HCT116 (cell line): ENCODE measurements around the gene SLC25A51. TPM values are rescaled to one million over a fixed set of nuclear protein-coding genes. Genes with fewer than 3 reads are reported as not detected.

Experiments used
- ATAC-seq: fragments of 200-7000 bp; cut with Tn5 transposase; 2 replicates; pipeline ENCODE4 v1.9.1; 2020; ENCODE audit warnings: mild to moderate bottlenecking, moderate library complexity
- BruUV-seq: library from RNA; stranded (reverse); fragments of 400-500 nt; replicated peaks from 2 replicates; lab custom pipeline; 2021; lab: Mats Ljungman, UMichigan
- CTCF ChIA-PET: fragments of 300-600 bp; sonication (Branson Sonifier 250); formaldehyde crosslinking; loops from one replicate; lab custom pipeline; 2021; ENCODE audit warnings: antibody characterized with exemption; lab: Charles Lee
- POLR2A ChIA-PET: fragments of 300-600, 350-600 bp; sonication (Branson Sonifier 250); formaldehyde crosslinking; loops from one replicate; lab custom pipeline; 2021; ENCODE audit warnings: antibody characterized with exemption; lab: Charles Lee
- RAD21 ChIA-PET, 2 experiments: fragments of 300-600 bp; sonication (Branson Sonifier 250); formaldehyde crosslinking; loops; one replicate each; lab custom pipeline; 2023; ENCODE audit warnings: low total read pairs in 2 of 2; ENCODE audit not compliant: uncharacterized antibody in 2 of 2, unreplicated experiment in 2 of 2, low non-redundant PET in 1 of 2; lab: Charles Lee
- DNase-seq: peaks from one replicate; pipeline ENCODE4 v3.0.0-alpha.2; 2010; ENCODE audit warnings: low read depth, low spot score
- H2AFZ ChIP-seq: fragments of 200-600 bp; shearing (Covaris generic), sonication (generic); 2 replicates; pipeline ENCODE4 v1.6.1; 2017; ENCODE audit warnings: low read depth, mixed run types, mixed read lengths, antibody characterized with exemption, low read length; ENCODE audit not compliant: poor library complexity, severe bottlenecking
- H3K27ac ChIP-seq: 2 replicates; pipeline ENCODE4 v1.5.1; 2012; ENCODE audit warnings: low read depth, low read length
- H3K27me3 ChIP-seq: fragments of 200-600 bp; sonication (generic); 2 replicates; pipeline ENCODE4 v1.6.1; 2016; ENCODE audit warnings: mixed run types, low read length, mixed read lengths; ENCODE audit not compliant: insufficient read depth
- H3K36me3 ChIP-seq, 2 experiments: fragments of 200-500 bp in 1 of 2; fragments of 200-600 bp in 1 of 2; sonication (Bioruptor generic) in 1 of 2; sonication (generic) in 1 of 2; 2 replicates each; pipeline versions ENCODE4 v1.5.1 to v1.6.1; 2014 to 2016; ENCODE audit warnings: low read length in 2 of 2, inconsistent platforms in 1 of 2, mixed read lengths in 1 of 2, mixed run types in 1 of 2; ENCODE audit not compliant: insufficient read depth in 2 of 2, control insufficient read depth in 1 of 2
- H3K4me1 ChIP-seq, 2 experiments: fragments of 200-600 bp in 1 of 2; sonication (generic) in 1 of 2; 2 replicates each; pipeline versions ENCODE4 v1.5.1 to v1.6.1; 2012 to 2017; ENCODE audit warnings: low read length in 2 of 2, inconsistent platforms in 1 of 2, mild to moderate bottlenecking in 1 of 2, mixed read lengths in 1 of 2, mixed run types in 1 of 2, moderate library complexity in 1 of 2; ENCODE audit not compliant: insufficient read depth in 2 of 2, control insufficient read depth in 1 of 2
- H3K4me2 ChIP-seq: fragments of 200-600 bp; sonication (generic); 2 replicates; pipeline ENCODE4 v1.6.1; 2017; ENCODE audit warnings: mixed run types, low read length, mixed read lengths
- H3K4me3 ChIP-seq, 2 experiments: fragments of 200-600 bp in 1 of 2; sonication (generic) in 1 of 2; replicated peaks in 1 of 2; 2 replicates each; pipeline ENCODE4 v1.5.1; 2011 to 2016; ENCODE audit warnings: low read length in 2 of 2, control low read depth in 1 of 2, low read depth in 1 of 2, mild to moderate bottlenecking in 1 of 2, mixed read lengths in 1 of 2, mixed run types in 1 of 2
- H3K79me2 ChIP-seq: fragments of 200-600 bp; sonication (generic); 2 replicates; pipeline ENCODE4 v1.6.1; 2017; ENCODE audit warnings: mild to moderate bottlenecking, mixed run types, low read length, moderate library complexity, mixed read lengths; ENCODE audit not compliant: insufficient read depth
- H3K9ac ChIP-seq: fragments of 200-600 bp; sonication (generic); 2 replicates; pipeline ENCODE4 v1.6.1; 2016; ENCODE audit warnings: low read length, mixed read lengths
- H3K9me2 ChIP-seq: fragments of 200-600 bp; sonication (generic), shearing (Covaris generic); 2 replicates; pipeline ENCODE4 v1.6.1; 2017; ENCODE audit warnings: mixed run types, mild to moderate bottlenecking, moderate library complexity; ENCODE audit not compliant: insufficient read depth
- H3K9me3 ChIP-seq, 2 experiments: fragments of 200-500 bp in 1 of 2; fragments of 200-600 bp in 1 of 2; sonication (Bioruptor generic) in 1 of 2; sonication (generic) in 1 of 2; 2 replicates each; pipeline ENCODE4 v1.6.1; 2014 to 2017; ENCODE audit warnings: low read length in 2 of 2, mixed read lengths in 2 of 2, inconsistent platforms in 1 of 2, low read depth in 1 of 2, mild to moderate bottlenecking in 1 of 2, mixed run types in 1 of 2, moderate library complexity in 1 of 2; ENCODE audit not compliant: control insufficient read depth in 1 of 2, insufficient read depth in 1 of 2
- H4K20me1 ChIP-seq: fragments of 200-600 bp; sonication (generic), shearing (Covaris generic); 2 replicates; pipeline ENCODE4 v1.6.1; 2017; ENCODE audit warnings: mixed run types, mild to moderate bottlenecking, moderate library complexity; ENCODE audit not compliant: insufficient read depth
- EGR1 ChIP-seq: IDR thresholded peaks from 2 replicates; pipeline ENCODE4 v1.6.1; 2012; ENCODE audit warnings: low read depth
- EZH2phosphoT487 ChIP-seq: fragments of 200-600 bp; IDR thresholded peaks from 2 replicates; pipeline ENCODE4 v1.6.1; 2018; ENCODE audit warnings: antibody characterized with exemption, borderline replicate concordance
- JUND ChIP-seq: IDR thresholded peaks from 2 replicates; pipeline ENCODE4 v1.6.1; 2012
- POLR2A ChIP-seq: IDR thresholded peaks from 2 replicates; pipeline ENCODE4 v1.7.0; 2011; ENCODE audit warnings: borderline replicate concordance; ENCODE audit not compliant: insufficient read depth, insufficient read length; ENCODE audit errors: extremely low read depth
- RAD21 ChIP-seq: IDR thresholded peaks from 2 replicates; pipeline ENCODE4 v1.6.1; 2012; ENCODE audit warnings: low read depth, mild to moderate bottlenecking
- SP1 ChIP-seq: IDR thresholded peaks from 2 replicates; pipeline ENCODE4 v1.6.1; 2012; ENCODE audit warnings: low read depth
- YY1 ChIP-seq: IDR thresholded peaks from 2 replicates; pipeline ENCODE4 v1.6.1; 2011; ENCODE audit warnings: low read length, low read depth, moderate library complexity, mild to moderate bottlenecking; ENCODE audit not compliant: insufficient replicate concordance; ENCODE audit errors: extremely low read depth
- intact Hi-C: fragments of 100-400 bp; cut with micrococcal nuclease; formaldehyde crosslinking; loops from 2 replicates; pipeline ENCODE4 v1.10.0; 2022
- total RNA-seq: library from RNA; stranded (reverse); gene quantifications from one replicate; pipeline ENCODE4 v1.2.1, GENCODE V29; 2021; ENCODE audit not compliant: unreplicated experiment
- TF ChIP-seq, protein P1 (sequence below): IDR thresholded peaks from 2 replicates; pipeline ENCODE4 v1.6.1; 2012
- TF ChIP-seq, protein P2 (sequence below): IDR thresholded peaks from 2 replicates; pipeline ENCODE4 v1.6.1; 2011; ENCODE audit warnings: mild to moderate bottlenecking, low read length, moderate library complexity; ENCODE audit not compliant: insufficient replicate concordance; ENCODE audit errors: extremely low read depth
- TF ChIP-seq, protein P3 (sequence below), 3 experiments: fragments of 200-600 bp in 1 of 3; sonication (generic) in 1 of 3; IDR thresholded peaks in 2 of 3; conservative IDR thresholded peaks in 1 of 3; 2 replicates each; pipeline ENCODE4 v1.5.1; 2012 to 2017; ENCODE audit warnings: low read depth in 2 of 3, low read length in 2 of 3, antibody characterized with exemption in 1 of 3, borderline replicate concordance in 1 of 3, control low read depth in 1 of 3, mild to moderate bottlenecking in 1 of 3, mixed read lengths in 1 of 3, mixed run types in 1 of 3, moderate library complexity in 1 of 3; ENCODE audit not compliant: insufficient read depth in 1 of 3

SLC25A51 gene
- total RNA-seq, 1 experiment from 2014 or later, result 27.3 TPM

DNA sequence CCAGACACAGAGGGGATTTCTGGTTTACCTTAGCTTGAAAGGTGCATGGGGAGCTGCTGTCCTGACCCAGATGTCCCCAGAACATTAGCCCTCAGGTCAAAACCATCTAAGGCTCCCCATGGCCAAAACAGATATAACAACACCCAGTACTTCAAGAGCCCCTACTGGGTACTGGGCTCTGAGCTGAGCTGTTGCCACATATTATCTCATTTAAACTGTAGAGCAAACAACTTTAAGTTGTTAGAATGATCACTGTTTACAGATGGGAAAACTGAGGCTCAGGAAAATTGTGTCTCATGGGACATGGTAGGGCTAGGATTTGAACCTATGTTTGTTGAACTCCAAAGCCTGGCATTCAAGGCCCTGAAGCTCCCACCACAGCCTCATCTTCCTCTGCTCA, 20.6 kb upstream of the SLC25A51 start:
- intact Hi-C loops, result no loop called here
- TF ChIP-seq, protein P1, sequence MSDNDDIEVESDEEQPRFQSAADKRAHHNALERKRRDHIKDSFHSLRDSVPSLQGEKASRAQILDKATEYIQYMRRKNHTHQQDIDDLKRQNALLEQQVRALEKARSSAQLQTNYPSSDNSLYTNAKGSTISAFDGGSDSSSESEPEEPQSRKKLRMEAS, result no peak
- TF ChIP-seq EGR1 (no peak), RAD21 (no peak), YY1 (no peak), JUND (no peak), POLR2A (no peak), SP1 (no peak), EZH2phosphoT487 (no peak)
- TF ChIP-seq, protein P2, sequence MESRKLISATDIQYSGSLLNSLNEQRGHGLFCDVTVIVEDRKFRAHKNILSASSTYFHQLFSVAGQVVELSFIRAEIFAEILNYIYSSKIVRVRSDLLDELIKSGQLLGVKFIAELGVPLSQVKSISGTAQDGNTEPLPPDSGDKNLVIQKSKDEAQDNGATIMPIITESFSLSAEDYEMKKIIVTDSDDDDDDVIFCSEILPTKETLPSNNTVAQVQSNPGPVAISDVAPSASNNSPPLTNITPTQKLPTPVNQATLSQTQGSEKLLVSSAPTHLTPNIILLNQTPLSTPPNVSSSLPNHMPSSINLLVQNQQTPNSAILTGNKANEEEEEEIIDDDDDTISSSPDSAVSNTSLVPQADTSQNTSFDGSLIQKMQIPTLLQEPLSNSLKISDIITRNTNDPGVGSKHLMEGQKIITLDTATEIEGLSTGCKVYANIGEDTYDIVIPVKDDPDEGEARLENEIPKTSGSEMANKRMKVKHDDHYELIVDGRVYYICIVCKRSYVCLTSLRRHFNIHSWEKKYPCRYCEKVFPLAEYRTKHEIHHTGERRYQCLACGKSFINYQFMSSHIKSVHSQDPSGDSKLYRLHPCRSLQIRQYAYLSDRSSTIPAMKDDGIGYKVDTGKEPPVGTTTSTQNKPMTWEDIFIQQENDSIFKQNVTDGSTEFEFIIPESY, result no peak
- TF ChIP-seq, protein P3, sequence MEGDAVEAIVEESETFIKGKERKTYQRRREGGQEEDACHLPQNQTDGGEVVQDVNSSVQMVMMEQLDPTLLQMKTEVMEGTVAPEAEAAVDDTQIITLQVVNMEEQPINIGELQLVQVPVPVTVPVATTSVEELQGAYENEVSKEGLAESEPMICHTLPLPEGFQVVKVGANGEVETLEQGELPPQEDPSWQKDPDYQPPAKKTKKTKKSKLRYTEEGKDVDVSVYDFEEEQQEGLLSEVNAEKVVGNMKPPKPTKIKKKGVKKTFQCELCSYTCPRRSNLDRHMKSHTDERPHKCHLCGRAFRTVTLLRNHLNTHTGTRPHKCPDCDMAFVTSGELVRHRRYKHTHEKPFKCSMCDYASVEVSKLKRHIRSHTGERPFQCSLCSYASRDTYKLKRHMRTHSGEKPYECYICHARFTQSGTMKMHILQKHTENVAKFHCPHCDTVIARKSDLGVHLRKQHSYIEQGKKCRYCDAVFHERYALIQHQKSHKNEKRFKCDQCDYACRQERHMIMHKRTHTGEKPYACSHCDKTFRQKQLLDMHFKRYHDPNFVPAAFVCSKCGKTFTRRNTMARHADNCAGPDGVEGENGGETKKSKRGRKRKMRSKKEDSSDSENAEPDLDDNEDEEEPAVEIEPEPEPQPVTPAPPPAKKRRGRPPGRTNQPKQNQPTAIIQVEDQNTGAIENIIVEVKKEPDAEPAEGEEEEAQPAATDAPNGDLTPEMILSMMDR (IDR thresholded peaks at IDR 0.05 in 2 of 3, conservative IDR thresholded peaks at IDR 0.05 in 1 of 3; ENCODE audit: borderline replicate concordance in 1 of 3, insufficient read depth in 1 of 3, low read depth in 2 of 3, low read length in 2 of 3), result no peak
- Histone ChIP-seq H3K27me3 (no peaks in the 10 kb centered on the region), H3K9me3 (no peaks in the 10 kb centered on the region), H3K36me3 (peaks cover 4 to 12% of the 10 kb centered on the region in 2 experiments; a peak in 3 of 4 replicates), H3K4me1 (peaks cover 40 to 50% of the 10 kb centered on the region in 2 experiments), H3K4me3 (no peak overlapping the region), H3K4me2 (no peak overlapping the region), H3K79me2 (peaks cover 10% of the 10 kb centered on the region; the same call in 1 of the 2 replicates), H3K9ac (no peak overlapping the region), H3K9me2 (no peaks in the 10 kb centered on the region), H3K27ac (no peak overlapping the region), H4K20me1 (no peaks in the 10 kb centered on the region), H2AFZ (no peak overlapping the region)
- ChIA-PET CTCF (interaction anchor here (2.3 kb wide), 1 partner anchor 11 kb away, joined by 10 read pairs; no protein-coding TSS in a partner anchor), RAD21 (no interaction called here), POLR2A (no interaction called here)
- DNase-seq, result no peak
- no peak for ATAC-seq
- BruUV-seq, result no TSS peak
